Medulla oblongata (tissue), 1 donor: ENCODE measurements around the gene MARCKS.

ENCODE experiments used
- DNase-seq: peaks from one replicate; pipeline ENCODE4 v3.0.0-alpha.2; 2015; ENCODE audit errors: extremely low spot score

Gene MARCKS

DNA sequence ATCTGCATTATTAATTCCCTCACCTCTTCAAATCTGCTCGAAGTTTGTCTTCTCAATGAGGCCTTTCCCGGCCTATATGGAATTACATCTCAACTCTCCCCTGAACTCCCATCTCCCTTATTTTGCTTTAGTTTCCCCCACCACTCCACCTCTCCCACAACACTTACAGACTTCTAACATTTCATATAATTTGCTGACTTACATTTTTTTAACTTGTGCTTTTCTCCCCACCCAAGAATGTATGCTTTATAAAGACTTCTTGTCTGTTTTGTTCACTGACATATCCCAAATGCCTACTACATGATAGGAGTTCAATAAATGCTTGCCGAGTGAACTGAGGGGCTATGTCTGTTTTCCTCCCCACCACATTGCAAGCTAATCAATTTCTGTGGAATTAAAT lies 3.9 kb upstream of the MARCKS start:
- no peak for DNase-seq

DNA sequence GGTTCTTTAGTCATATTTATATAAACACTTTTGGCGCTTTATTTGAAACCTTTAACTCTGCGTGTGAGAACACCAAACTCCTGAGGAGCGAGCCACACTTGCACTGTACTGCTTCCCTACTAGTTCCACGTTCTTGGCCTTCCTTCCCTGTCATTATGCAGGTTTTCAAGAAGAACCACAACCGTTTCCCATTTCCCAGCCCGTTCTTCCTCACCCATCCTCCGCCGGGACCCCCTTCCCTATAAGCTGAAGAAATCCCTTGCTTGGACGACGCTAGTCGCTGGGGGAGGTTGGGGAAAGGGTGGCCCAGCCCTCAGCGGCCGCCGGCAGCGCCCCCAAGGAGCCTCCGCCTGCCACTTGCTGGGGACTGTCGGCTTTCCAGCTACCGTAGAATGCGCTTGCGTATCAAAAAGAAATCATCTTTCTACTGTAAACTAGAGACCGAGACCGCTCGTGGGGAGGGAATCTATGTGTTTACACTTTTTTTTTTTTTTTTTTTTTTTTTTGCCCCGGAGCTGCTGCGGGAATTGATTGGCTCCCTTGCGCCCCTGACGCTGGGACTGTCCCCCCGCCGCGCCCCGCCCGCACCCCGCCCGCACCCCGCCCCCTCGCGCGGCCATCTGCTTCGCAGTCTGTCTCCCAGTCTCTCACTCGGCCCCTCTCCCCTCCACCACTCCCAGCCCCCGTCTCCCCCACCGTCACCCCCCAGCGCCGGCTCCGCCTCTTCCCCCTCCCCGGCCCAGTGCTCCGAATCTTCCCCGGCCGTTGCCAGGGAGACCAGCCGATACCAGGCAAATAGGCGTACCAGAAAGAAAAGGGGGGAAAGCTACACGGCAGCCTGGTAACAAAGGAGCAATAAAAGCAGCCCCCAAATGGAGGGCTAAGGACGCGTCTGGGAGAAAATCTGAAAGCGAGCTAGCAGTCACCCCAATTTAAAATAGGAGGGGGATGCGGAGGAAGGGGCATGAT lies 2.3 kb upstream of the MARCKS start:
- peak; percentile 88 for DNase-seq

DNA sequence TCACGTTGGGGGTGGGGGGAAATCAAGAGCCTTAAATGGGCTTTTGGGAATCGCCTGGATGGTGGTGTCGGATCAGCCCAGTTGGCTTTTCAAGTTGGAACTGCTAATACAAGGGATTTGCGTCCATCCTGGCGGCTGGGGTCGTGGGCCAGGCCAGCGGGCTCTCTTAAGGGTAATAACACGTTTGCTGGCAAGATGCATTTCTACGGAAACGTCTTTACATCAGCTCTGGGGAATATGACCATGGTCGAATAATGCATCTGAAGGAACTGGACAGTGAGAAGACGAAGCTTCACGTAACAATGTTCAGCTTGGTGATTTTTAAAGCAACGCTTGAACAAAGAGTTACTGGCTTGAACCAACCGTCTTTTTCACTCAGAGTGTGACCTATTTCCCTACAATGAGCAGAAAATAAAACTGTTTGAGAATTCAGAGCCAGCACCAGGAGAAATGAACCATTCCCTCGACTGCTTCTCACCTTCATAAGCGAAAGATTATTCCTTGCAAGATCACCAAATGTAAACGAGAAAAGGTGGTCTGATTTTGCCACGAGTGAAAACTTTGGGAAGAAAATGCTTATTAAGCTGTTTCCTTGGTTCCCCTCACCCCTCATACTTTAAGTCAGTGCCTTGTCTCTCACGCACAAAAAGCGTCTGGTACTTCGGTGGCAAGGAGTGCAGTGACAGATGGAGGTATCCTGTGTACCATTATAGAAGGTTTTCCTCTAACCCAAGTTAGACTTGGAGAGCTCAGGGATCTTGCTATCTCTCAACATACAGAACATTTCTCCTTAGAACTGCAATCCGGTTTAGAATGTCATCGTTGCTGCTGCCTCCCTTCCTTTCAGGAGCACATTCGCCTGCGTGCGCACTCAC lies 1.4 kb upstream of the MARCKS start:
- peak; percentile 80 for DNase-seq

DNA sequence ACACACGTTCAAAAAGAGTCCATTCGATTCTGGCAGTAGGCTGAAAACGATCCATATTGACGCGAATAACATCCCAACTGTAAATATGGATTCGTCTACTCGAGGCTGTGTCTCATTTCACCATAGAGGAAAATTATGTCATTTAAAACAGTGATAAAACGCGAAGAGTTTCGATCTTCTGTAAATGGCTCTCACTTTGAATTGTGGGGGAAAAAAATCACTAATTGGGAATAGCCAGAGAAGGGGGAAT lies 845 bp upstream of the MARCKS start:
- DNase-seq, result no peak

DNA sequence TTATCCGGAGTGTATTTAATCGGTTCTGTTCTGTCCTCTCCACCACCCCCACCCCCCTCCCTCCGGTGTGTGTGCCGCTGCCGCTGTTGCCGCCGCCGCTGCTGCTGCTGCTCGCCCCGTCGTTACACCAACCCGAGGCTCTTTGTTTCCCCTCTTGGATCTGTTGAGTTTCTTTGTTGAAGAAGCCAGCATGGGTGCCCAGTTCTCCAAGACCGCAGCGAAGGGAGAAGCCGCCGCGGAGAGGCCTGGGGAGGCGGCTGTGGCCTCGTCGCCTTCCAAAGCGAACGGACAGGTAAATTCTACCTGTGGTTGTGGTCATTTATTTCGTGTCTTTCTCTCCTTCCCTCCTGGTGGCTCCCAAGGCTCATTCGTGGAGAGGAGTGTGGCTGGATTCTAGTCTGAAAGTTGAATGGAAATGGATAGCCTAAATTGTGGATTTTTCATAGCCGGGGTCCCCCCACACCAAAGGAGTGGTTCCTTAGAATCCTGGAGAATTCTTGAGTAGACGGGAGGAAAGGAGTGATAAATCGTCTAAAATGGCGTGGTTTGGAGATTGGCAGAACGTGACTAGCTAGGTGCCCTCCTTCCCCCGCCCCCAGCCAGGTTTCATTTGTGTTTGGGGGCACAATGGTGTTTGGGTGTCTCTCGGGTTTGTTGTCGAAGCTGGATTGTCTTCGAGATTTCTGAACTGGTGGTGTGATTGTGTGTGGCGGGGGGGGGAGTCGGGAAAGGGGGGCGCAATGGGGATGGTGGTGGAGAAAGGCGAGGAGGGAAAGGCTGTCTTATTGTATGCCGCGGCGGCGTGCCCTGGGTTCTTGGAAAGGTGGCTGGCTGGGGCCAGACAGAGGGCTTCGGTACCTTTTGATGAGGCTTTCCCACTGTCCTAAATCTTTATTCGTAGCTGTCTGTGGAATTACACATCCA lies 673 bp downstream of the MARCKS start:
- peak; percentile 68 for DNase-seq

DNA sequence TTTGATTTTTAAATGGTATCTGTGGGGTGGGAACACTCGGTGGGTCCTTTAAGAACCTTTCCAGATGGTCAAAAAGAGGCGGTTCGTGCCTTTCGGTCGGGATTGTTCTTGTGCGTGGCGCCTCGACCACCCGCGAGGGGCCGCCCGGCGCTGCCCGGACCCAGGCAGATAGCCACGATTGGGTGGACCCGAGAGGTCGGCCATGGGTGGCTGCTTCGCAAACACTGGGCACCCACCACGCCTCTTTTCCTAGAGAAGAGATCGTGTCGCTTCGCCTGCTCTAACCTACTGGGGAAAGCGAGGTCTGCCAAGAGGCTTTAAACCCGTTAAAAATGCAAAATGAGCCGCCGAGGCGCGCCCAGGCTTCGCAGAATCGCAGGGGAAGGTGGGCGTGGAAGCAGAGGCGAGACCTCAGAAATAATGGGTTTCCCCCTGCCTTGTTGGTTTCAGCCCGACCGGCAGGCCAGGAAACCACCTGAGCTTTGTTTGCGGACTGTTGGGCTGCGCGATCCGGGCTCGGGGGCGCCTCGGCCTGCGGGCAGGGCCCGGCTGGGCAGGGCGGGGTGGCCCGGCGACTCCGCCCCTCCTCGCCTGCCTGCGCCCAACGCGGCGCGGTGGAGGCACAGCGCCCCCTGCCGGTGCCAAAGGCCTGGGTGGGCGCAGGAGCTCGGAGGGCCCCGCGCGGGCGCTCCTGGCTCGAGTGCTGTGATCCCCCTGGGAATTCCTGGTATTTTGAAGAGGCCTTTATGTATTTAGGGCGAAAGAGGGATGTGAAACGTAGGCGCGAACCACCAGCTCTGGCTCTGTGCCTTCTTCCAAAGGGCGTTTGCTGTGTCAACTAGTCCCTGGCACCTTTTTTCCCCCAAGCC lies 1.6 kb downstream of the MARCKS start:
- DNase-seq, result peak; percentile 94

DNA sequence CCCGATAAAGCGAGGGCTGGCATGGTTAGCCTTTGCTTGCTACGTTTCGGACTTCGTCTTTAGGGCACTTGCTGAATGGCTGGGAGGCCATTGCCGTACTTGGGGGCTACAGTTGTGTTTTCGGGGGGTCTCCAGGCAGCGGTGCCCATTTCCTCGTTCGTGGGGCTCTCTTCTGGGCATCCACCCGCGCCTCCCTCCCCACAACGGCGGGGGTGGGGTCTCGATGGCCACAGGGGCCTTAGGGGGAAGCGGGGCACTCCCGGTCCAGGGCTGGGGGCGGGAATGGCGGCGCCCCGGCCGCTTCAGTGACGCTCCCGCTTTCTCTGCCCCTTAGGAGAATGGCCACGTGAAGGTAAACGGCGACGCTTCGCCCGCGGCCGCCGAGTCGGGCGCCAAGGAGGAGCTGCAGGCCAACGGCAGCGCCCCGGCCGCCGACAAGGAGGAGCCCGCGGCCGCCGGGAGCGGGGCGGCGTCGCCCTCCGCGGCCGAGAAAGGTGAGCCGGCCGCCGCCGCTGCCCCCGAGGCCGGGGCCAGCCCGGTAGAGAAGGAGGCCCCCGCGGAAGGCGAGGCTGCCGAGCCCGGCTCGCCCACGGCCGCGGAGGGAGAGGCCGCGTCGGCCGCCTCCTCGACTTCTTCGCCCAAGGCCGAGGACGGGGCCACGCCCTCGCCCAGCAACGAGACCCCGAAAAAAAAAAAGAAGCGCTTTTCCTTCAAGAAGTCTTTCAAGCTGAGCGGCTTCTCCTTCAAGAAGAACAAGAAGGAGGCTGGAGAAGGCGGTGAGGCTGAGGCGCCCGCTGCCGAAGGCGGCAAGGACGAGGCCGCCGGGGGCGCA lies 2.4 kb downstream of the MARCKS start:
- no peak for DNase-seq

DNA sequence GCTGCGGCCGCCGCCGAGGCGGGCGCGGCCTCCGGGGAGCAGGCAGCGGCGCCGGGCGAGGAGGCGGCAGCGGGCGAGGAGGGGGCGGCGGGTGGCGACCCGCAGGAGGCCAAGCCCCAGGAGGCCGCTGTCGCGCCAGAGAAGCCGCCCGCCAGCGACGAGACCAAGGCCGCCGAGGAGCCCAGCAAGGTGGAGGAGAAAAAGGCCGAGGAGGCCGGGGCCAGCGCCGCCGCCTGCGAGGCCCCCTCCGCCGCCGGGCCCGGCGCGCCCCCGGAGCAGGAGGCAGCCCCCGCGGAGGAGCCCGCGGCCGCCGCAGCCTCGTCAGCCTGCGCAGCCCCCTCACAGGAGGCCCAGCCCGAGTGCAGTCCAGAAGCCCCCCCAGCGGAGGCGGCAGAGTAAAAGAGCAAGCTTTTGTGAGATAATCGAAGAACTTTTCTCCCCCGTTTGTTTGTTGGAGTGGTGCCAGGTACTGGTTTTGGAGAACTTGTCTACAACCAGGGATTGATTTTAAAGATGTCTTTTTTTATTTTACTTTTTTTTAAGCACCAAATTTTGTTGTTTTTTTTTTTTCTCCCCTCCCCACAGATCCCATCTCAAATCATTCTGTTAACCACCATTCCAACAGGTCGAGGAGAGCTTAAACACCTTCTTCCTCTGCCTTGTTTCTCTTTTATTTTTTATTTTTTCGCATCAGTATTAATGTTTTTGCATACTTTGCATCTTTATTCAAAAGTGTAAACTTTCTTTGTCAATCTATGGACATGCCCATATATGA lies 3.2 kb downstream of the MARCKS start:
- peak; percentile 67 for DNase-seq

DNA sequence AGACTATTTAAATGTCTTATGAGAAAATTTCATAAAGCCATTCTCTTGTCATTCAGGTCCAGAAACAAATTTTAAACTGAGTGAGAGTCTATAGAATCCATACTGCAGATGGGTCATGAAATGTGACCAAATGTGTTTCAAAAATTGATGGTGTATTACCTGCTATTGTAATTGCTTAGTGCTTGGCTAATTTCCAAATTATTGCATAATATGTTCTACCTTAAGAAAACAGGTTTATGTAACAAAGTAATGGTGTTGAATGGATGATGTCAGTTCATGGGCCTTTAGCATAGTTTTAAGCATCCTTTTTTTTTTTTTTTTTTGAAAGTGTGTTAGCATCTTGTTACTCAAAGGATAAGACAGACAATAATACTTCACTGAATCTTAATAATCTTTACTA lies 5.0 kb downstream of the MARCKS start:
- DNase-seq, result no peak

DNA sequence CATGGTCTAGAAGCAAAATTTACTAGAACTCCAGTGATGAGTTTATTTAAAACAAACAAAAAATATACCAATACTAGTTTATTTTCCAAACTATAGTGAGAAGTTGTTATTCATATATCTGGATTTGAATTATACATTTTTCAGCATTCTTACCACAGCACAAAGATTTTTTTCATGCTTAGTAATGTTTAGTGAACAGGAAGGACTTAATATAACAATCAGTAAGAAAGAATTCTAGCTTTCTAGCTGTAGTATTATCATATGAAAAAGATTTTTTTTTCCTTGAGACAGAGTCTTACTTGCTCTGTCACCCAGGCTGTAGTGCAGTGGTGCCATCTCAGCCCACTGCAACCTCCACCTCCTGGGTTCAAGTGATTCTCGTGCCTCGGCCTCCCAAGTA lies 13.8 kb downstream of the MARCKS start:
- no peak for DNase-seq

DNA sequence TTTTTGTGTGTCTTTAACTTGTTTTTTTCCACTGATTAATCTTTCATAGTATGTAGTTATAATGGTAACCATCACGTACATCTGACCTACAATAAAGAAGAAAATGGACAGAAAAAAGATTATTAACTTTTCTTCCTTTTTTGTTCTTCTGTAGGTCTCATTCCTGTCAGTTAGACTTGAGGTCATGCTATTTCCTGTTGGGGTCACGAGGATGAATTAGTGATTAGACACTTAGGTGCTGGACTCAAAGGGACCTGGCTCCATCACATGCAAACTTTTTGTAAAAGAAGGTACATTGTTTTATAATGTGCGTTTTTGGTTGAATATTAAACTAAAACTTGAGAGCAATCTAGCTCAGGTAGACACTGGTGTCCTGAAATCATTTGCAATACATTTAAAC lies 14.8 kb downstream of the MARCKS start:
- DNase-seq, result peak; percentile 56

DNA sequence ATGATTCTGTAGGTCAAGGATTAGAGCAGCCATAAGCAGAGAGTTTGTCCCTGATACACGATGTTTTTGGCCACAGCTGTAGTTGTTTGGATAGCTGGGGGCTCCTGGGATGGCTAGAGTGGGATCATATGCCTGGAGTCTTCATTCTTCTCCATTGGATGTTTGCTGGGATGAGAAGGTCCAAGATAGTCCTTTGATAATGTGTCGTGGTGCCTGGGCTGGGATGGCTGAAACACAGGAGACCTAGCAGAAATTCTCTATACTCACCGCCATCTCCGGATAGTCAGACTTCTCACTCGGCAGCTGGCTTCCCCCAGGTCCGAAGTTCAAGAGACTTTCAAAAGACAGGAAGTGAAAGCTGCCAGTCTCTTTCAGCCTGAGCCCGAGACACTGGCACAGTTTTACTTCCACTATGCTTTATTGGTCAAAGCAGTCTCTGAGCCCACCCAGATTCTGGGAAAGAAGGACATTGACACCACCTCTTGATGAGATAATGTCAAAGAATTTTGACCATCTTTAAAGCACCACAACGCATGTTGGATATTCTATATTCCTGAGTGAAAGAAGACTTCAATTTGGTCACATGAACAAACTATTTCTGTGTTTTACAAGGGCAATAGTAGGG lies 16.0 kb downstream of the MARCKS start:
- peak; percentile 82 for DNase-seq

DNA sequence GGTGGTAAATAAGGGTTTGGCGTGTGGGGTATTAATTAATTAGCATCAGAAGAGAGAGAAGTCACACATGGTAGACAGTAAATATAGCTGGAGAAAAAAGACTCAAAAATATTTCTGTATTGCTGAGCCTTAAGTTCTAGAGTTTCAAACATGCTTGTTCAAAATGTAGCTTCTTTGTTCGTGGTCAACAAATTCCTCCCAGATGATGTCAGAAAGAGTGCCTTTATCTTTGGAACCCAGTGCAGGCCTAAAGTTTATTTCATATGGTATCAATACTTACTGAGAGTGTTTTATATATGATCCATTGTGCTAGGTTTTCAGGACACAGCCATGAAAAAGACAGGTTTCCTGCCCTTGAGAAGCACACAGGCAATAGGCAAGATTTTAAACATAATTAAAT lies 18.3 kb downstream of the MARCKS start:
- no peak for DNase-seq

DNA sequence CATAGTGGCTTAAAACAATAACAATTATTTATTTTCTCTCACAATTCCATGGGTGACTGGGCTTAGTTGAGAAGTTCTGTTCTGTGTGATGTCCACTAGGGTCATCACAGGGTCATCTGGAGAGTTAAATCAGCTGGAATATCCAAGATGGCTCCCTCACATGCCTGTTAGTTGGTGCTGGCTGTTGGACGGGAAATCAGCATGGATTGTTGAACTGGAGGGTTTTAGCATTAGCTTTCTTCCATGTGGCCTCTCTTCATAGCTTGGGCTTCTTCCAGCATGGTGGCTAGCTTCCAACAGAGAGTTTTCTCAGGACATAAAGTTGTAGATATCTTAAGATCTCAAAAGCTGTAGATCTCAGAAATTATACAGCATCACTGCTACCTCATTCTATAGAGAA lies 19.6 kb downstream of the MARCKS start:
- DNase-seq, result no peak

DNA sequence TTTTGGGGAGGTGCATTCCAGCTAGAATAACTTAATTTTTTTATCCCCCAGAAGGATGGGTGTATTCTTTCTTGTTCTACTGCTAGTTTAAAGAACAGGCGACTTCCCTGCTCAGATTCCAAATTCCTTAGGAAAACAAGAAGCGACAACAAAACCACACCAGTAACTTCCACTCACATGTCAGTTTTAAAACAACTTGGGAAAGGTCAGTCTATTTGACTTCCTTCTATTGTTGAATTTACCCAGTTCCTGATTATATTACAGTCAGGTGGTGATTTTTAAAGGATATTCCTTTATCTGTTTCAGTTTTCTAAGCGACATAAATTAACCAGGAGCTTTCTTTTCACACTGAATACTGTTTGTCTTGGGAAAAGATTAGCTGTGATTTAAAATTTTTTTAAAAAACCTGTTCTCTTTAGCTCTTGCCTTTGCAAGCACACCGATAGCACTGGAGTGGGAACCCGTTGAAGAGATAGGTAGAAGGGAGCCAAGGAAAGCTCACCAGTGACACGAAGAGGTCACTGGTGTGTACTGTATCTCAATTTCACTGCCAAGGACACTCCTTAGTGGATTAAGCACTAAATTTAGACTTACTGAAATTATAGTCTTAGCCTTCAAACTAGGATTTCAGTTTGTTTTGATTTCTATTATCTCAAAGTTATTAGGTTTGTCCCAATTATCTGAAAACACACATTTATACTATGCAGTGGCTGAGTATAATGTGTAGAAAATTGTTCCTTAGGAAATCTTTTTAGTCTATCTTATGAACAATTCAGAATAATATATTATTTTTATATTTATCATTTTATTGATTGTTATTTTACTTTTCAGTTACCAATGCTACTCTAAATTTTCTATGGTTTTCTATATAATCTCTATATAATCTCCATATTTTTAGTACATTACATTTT lies 22.3 kb downstream of the MARCKS start:
- peak; percentile 90 for DNase-seq

DNA sequence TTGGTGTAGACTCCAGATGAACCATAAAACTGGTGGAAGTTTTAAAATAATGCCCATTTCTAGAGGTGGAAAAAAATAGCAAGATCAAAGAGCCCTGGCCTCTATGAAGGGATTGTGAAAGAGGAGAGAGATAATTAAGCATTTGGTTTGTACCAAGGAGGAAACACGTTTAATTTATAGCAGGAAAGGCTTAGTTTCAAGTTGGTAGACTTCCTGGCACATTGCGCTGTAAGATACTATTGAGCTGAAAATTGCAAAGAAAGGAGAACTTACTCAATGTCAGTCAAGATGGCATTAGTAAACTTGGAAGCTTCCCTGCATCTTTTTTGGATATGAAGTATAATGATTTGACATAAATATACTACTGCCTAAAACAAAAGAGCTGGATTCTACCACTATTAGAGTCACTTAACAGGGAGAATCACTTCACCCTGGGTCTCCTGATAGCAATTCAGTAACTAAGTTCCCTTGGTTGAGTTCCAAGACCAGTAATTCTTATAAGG lies 24.4 kb downstream of the MARCKS start:
- DNase-seq, result no peak

DNA sequence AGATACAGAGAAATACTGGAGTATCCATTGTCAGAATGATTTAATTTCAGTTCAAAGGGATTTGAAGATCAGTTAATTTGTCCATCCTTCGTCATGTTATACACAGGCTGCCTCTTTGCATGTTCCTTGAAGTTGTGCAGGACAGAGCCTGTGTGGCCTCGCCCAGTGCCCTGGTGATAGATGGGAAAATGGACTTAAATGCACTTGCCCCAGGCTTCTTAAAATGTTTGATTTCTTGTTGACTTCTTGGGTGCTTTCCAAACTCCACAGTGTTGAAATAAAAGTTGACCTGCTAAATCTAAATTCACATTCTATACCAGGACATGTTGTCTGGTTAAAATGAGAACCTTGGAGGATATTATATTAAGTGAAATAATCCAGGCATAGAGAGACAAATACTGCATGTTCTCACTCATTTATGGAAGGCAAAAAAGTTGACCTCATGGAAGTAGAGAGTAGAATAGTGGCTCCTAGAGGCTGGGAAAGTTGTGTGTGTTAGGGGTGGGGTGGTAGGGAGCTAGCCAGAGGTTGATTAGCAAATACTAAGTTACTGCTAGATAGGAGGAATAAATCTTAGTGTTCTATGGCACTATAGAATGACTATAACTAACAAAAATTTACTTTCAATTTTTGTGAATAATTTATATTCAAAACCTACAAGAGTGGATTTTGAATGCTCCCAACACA lies 25.3 kb downstream of the MARCKS start:
- DNase-seq, result no peak
